ENCODE results near the gene ZCWPW1.

ZCWPW1 gene

DNA sequence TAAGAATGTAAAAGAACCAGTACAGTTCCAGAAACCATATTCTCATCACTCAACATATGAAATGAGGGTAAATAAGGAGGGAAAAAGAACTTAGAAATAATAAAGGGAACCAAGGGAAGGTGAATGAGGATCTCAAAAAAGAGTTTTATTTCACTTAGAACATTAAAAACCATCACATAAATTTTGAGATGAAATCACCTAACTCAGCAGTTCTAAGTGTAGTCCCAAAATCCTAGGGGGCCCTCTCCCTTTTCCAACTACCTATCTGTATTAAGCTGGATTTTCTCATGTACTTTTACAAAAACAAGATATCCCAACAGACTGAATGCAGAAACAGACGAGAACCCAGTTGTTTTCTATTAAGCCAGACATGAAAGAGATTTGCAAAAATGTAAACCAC is 3.2 kb downstream of the ZCWPW1 start:
- no peak overlapping the region for H3K27ac ChIP-seq
- no peak for TF ChIP-seq CTCF (IDR thresholded peaks at IDR 0.05)
- no peak overlapping the region for H3K4me3 ChIP-seq
- no peak for DNase-seq (ENCODE audit: low spot score)

GRCh38 chr7:100423315-100423714 is 5.2 kb downstream of the ZCWPW1 start:
- Histone ChIP-seq H3K4me3 (no peak overlapping the region), H3K27ac (no peak overlapping the region)
- TF ChIP-seq CTCF (IDR thresholded peaks at IDR 0.05), result no peak
- DNase-seq (ENCODE audit: low spot score), result no peak

- Histone ChIP-seq H3K27ac (no peak overlapping the region), H3K4me3 (no peak overlapping the region)
- TF ChIP-seq CTCF (IDR thresholded peaks at IDR 0.05), result no peak
- no peak for DNase-seq (ENCODE audit: low spot score)
These were observed 8.8 kb downstream of the ZCWPW1 start for GRCh38 chr7:100419660-100420226.

DNA sequence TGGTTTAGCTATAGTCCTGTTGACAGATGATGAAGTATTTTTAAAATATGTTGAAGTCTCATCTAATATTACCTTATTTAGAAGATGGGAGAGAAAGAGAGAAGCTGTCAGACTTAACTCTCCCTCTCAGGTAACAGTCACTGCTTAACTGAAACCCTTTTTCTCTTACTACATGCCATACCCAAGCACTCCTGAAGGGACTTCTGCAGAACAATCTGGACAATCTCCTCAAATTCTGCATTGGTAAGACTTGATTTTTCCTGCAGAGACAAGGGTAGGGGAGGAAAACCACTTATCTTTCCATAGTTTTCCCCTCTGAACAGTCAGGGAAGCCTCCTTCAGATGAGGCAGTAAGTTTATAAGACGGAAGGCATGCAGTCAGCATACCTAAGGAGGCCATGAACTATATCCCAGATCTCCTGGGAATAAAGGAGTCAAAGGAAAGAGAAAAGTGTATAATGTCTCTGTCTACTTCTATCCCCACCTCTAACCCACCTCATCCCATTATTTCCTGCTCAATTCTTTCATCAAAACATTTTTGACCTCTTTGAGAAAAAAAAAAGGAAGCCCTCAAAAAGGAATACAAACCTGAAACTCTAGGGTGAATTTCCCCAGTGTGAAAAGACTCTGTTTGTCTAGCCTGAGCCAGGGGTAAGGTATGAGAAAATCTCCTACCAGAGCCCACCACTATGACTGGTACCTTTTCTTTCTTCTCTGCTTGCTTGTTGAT is 9.4 kb downstream of the ZCWPW1 start:
- no peak for TF ChIP-seq CTCF (IDR thresholded peaks at IDR 0.05)

GRCh38 chr7:100415448-100415847 is 13.1 kb downstream of the ZCWPW1 start:
- no peak overlapping the region for H3K27ac ChIP-seq
- TF ChIP-seq CTCF (IDR thresholded peaks at IDR 0.05), result no peak
- no peak for DNase-seq (ENCODE audit: low spot score)
- no peak overlapping the region for H3K4me3 ChIP-seq

More for the DNA sequence above, 9.4 kb downstream of the ZCWPW1 start:
- Histone ChIP-seq H3K27ac (no peak overlapping the region), H3K4me3 (no peak overlapping the region)
- no peak for DNase-seq (ENCODE audit: low spot score)

DNA sequence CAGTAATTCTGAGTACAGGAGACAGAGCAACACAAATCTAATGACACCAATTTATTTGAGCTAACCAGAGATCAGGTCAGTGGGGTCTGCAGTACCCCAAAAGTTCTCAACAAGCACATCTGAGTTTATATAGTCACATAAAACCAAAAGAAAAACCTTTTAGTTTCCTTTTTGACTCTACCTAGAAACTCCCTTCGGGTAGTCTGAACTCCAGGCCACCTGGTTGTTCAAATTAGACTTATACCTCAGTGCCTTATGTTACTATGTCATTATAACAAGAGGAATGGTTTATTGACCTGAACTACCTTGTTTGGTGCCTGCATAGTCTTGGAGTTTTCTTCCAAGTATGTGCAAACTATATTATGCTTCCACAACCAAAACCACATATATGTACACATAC is 14.6 kb downstream of the ZCWPW1 start:
- no peak overlapping the region for H3K4me3 ChIP-seq
- no peak overlapping the region for H3K27ac ChIP-seq
- no peak for DNase-seq (ENCODE audit: low spot score)
- no peak for TF ChIP-seq CTCF (IDR thresholded peaks at IDR 0.05)

GRCh38 chr7:100413346-100413745 is 15.2 kb downstream of the ZCWPW1 start:
- Histone ChIP-seq H3K4me3 (no peak overlapping the region), H3K27ac (no peak overlapping the region)
- DNase-seq (ENCODE audit: low spot score), result no peak
- TF ChIP-seq CTCF (IDR thresholded peaks at IDR 0.05), result no peak
